HCT116 (cell line): ENCODE results near the gene KSR2. TPM values are rescaled to one million over a fixed set of nuclear protein-coding genes. Genes with fewer than 3 reads are reported as not detected.

Experiments used
- ATAC-seq: fragments of 200-7000 bp; cut with Tn5 transposase; 2 replicates; pipeline ENCODE4 v1.9.1; 2020; ENCODE audit warnings: mild to moderate bottlenecking, moderate library complexity
- BruUV-seq: library from RNA; stranded (reverse); fragments of 400-500 nt; replicated peaks from 2 replicates; lab custom pipeline; 2021; lab: Mats Ljungman, UMichigan
- CTCF ChIA-PET: fragments of 300-600 bp; sonication (Branson Sonifier 250); formaldehyde crosslinking; loops from one replicate; lab custom pipeline; 2021; ENCODE audit warnings: antibody characterized with exemption; lab: Charles Lee
- POLR2A ChIA-PET: fragments of 300-600, 350-600 bp; sonication (Branson Sonifier 250); formaldehyde crosslinking; loops from one replicate; lab custom pipeline; 2021; ENCODE audit warnings: antibody characterized with exemption; lab: Charles Lee
- RAD21 ChIA-PET, 2 experiments: fragments of 300-600 bp; sonication (Branson Sonifier 250); formaldehyde crosslinking; loops; one replicate each; lab custom pipeline; 2023; ENCODE audit warnings: low total read pairs in 2 of 2; ENCODE audit not compliant: uncharacterized antibody in 2 of 2, unreplicated experiment in 2 of 2, low non-redundant PET in 1 of 2; lab: Charles Lee
- DNase-seq: peaks from one replicate; pipeline ENCODE4 v3.0.0-alpha.2; 2010; ENCODE audit warnings: low read depth, low spot score
- H2AFZ ChIP-seq: fragments of 200-600 bp; shearing (Covaris generic), sonication (generic); 2 replicates; pipeline ENCODE4 v1.6.1; 2017; ENCODE audit warnings: low read depth, mixed run types, mixed read lengths, antibody characterized with exemption, low read length; ENCODE audit not compliant: poor library complexity, severe bottlenecking
- H3K27ac ChIP-seq: 2 replicates; pipeline ENCODE4 v1.5.1; 2012; ENCODE audit warnings: low read depth, low read length
- H3K27me3 ChIP-seq: fragments of 200-600 bp; sonication (generic); 2 replicates; pipeline ENCODE4 v1.6.1; 2016; ENCODE audit warnings: mixed run types, low read length, mixed read lengths; ENCODE audit not compliant: insufficient read depth
- H3K36me3 ChIP-seq, 2 experiments: fragments of 200-500 bp in 1 of 2; fragments of 200-600 bp in 1 of 2; sonication (Bioruptor generic) in 1 of 2; sonication (generic) in 1 of 2; 2 replicates each; pipeline versions ENCODE4 v1.5.1 to v1.6.1; 2014 to 2016; ENCODE audit warnings: low read length in 2 of 2, inconsistent platforms in 1 of 2, mixed read lengths in 1 of 2, mixed run types in 1 of 2; ENCODE audit not compliant: insufficient read depth in 2 of 2, control insufficient read depth in 1 of 2
- H3K4me1 ChIP-seq, 2 experiments: fragments of 200-600 bp in 1 of 2; sonication (generic) in 1 of 2; 2 replicates each; pipeline versions ENCODE4 v1.5.1 to v1.6.1; 2012 to 2017; ENCODE audit warnings: low read length in 2 of 2, inconsistent platforms in 1 of 2, mild to moderate bottlenecking in 1 of 2, mixed read lengths in 1 of 2, mixed run types in 1 of 2, moderate library complexity in 1 of 2; ENCODE audit not compliant: insufficient read depth in 2 of 2, control insufficient read depth in 1 of 2
- H3K4me2 ChIP-seq: fragments of 200-600 bp; sonication (generic); 2 replicates; pipeline ENCODE4 v1.6.1; 2017; ENCODE audit warnings: mixed run types, low read length, mixed read lengths
- H3K4me3 ChIP-seq, 2 experiments: fragments of 200-600 bp in 1 of 2; sonication (generic) in 1 of 2; replicated peaks in 1 of 2; 2 replicates each; pipeline ENCODE4 v1.5.1; 2011 to 2016; ENCODE audit warnings: low read length in 2 of 2, control low read depth in 1 of 2, low read depth in 1 of 2, mild to moderate bottlenecking in 1 of 2, mixed read lengths in 1 of 2, mixed run types in 1 of 2
- H3K79me2 ChIP-seq: fragments of 200-600 bp; sonication (generic); 2 replicates; pipeline ENCODE4 v1.6.1; 2017; ENCODE audit warnings: mild to moderate bottlenecking, mixed run types, low read length, moderate library complexity, mixed read lengths; ENCODE audit not compliant: insufficient read depth
- H3K9ac ChIP-seq: fragments of 200-600 bp; sonication (generic); 2 replicates; pipeline ENCODE4 v1.6.1; 2016; ENCODE audit warnings: low read length, mixed read lengths
- H3K9me2 ChIP-seq: fragments of 200-600 bp; sonication (generic), shearing (Covaris generic); 2 replicates; pipeline ENCODE4 v1.6.1; 2017; ENCODE audit warnings: mixed run types, mild to moderate bottlenecking, moderate library complexity; ENCODE audit not compliant: insufficient read depth
- H3K9me3 ChIP-seq, 2 experiments: fragments of 200-500 bp in 1 of 2; fragments of 200-600 bp in 1 of 2; sonication (Bioruptor generic) in 1 of 2; sonication (generic) in 1 of 2; 2 replicates each; pipeline ENCODE4 v1.6.1; 2014 to 2017; ENCODE audit warnings: low read length in 2 of 2, mixed read lengths in 2 of 2, inconsistent platforms in 1 of 2, low read depth in 1 of 2, mild to moderate bottlenecking in 1 of 2, mixed run types in 1 of 2, moderate library complexity in 1 of 2; ENCODE audit not compliant: control insufficient read depth in 1 of 2, insufficient read depth in 1 of 2
- H4K20me1 ChIP-seq: fragments of 200-600 bp; sonication (generic), shearing (Covaris generic); 2 replicates; pipeline ENCODE4 v1.6.1; 2017; ENCODE audit warnings: mixed run types, mild to moderate bottlenecking, moderate library complexity; ENCODE audit not compliant: insufficient read depth
- CBX3 ChIP-seq: IDR thresholded peaks from 2 replicates; pipeline ENCODE4 v1.6.1; 2012; ENCODE audit warnings: low read depth
- ELF1 ChIP-seq: IDR thresholded peaks from 2 replicates; pipeline ENCODE4 v1.6.1; 2012; ENCODE audit warnings: low read depth, borderline replicate concordance
- EZH2phosphoT487 ChIP-seq: fragments of 200-600 bp; IDR thresholded peaks from 2 replicates; pipeline ENCODE4 v1.6.1; 2018; ENCODE audit warnings: antibody characterized with exemption, borderline replicate concordance
- JUND ChIP-seq: IDR thresholded peaks from 2 replicates; pipeline ENCODE4 v1.6.1; 2012
- MAX ChIP-seq: IDR thresholded peaks from 2 replicates; pipeline ENCODE4 v1.6.1; 2012
- POLR2AphosphoS5 ChIP-seq: IDR thresholded peaks from 2 replicates; pipeline ENCODE4 v1.6.1; 2011; ENCODE audit warnings: mild to moderate bottlenecking, low read depth, low read length, moderate library complexity
- RAD21 ChIP-seq: IDR thresholded peaks from 2 replicates; pipeline ENCODE4 v1.6.1; 2012; ENCODE audit warnings: low read depth, mild to moderate bottlenecking
- REST ChIP-seq: IDR thresholded peaks from 2 replicates; pipeline ENCODE4 v1.6.1; 2012; ENCODE audit warnings: low read depth
- SIN3A ChIP-seq: IDR thresholded peaks from 2 replicates; pipeline ENCODE4 v1.6.1; 2012; ENCODE audit warnings: low read depth
- SP1 ChIP-seq: IDR thresholded peaks from 2 replicates; pipeline ENCODE4 v1.6.1; 2012; ENCODE audit warnings: low read depth
- SRF ChIP-seq: IDR thresholded peaks from 2 replicates; pipeline ENCODE4 v1.6.1; 2012; ENCODE audit warnings: low read depth
- TCF7L2 ChIP-seq: IDR thresholded peaks from 2 replicates; pipeline ENCODE4 v1.7.0; 2011; ENCODE audit warnings: borderline replicate concordance, inconsistent platforms; ENCODE audit not compliant: insufficient read depth, insufficient read length; ENCODE audit errors: extremely low read depth
- YY1 ChIP-seq: IDR thresholded peaks from 2 replicates; pipeline ENCODE4 v1.6.1; 2011; ENCODE audit warnings: low read length, low read depth, moderate library complexity, mild to moderate bottlenecking; ENCODE audit not compliant: insufficient replicate concordance; ENCODE audit errors: extremely low read depth
- ZFX ChIP-seq: fragments of 450-650 bp; IDR thresholded peaks from 2 replicates; pipeline ENCODE4 v1.6.1; 2017
- intact Hi-C: fragments of 100-400 bp; cut with micrococcal nuclease; formaldehyde crosslinking; loops from 2 replicates; pipeline ENCODE4 v1.10.0; 2022
- total RNA-seq: library from RNA; stranded (reverse); gene quantifications from one replicate; pipeline ENCODE4 v1.2.1, GENCODE V29; 2021; ENCODE audit not compliant: unreplicated experiment

Gene KSR2
- total RNA-seq, 1 experiment from 2014 or later: 10.1 TPM

GRCh38 chr12:117473856-117474255 lies 494.9 kb downstream of the KSR2 start:
- no peak overlapping the region for H3K4me2 ChIP-seq
- no peak overlapping the region for H3K27ac ChIP-seq
- no peaks in the 10 kb centered on the region for H3K9me2 ChIP-seq
- H3K9me3 ChIP-seq: peaks cover 0 to 5% of the 10 kb centered on the region in 2 experiments; a peak in 1 of 4 replicates
- H2AFZ ChIP-seq: no peak overlapping the region
- TF ChIP-seq MAX: no peak
- TF ChIP-seq RAD21: no peak
- no peak for TF ChIP-seq ELF1
- TF ChIP-seq SRF: no peak
- no peak for TF ChIP-seq JUND
- no peak for TF ChIP-seq POLR2AphosphoS5
- TF ChIP-seq YY1: no peak
- no peak for TF ChIP-seq EZH2phosphoT487
- TF ChIP-seq SP1: no peak
- TF ChIP-seq REST: no peak
- TF ChIP-seq CBX3: no peak
- TF ChIP-seq TCF7L2: no peak
- TF ChIP-seq SIN3A: no peak
- no peak for TF ChIP-seq ZFX
- TF ChIP-seq, all 23 proteins: peak for 0
- no peaks in the 10 kb centered on the region for H3K4me1 ChIP-seq
- no peaks in the 10 kb centered on the region for H3K79me2 ChIP-seq
- no peaks in the 10 kb centered on the region for H3K36me3 ChIP-seq
- DNase-seq (no peak), ATAC-seq (no peak)
- H3K9ac ChIP-seq: no peak overlapping the region
- ChIA-PET CTCF (interaction anchor here (1.2 kb wide), 1 partner anchor 13 kb away, joined by 3 read pairs; no protein-coding TSS in a partner anchor), POLR2A (no interaction called here), RAD21 (no interaction called here)
- no TSS peak for BruUV-seq
- intact Hi-C loops: loop anchor here (10.0 kb wide), 1 partner anchor 259 kb away; no protein-coding TSS in a partner anchor
- no peaks in the 10 kb centered on the region for H4K20me1 ChIP-seq
- no peaks in the 10 kb centered on the region for H3K27me3 ChIP-seq
- H3K4me3 ChIP-seq: no peak overlapping the region
